PC-9 (cell line): ENCODE results near the gene TRIO. TPM values are rescaled to one million over a fixed set of nuclear protein-coding genes. Genes with fewer than 3 reads are reported as not detected.

Experiments
- BruUV-seq: library from RNA; stranded (reverse); fragments of 400-500 nt; replicated peaks from 2 replicates; lab custom pipeline; 2021; lab: Mats Ljungman, UMichigan
- CTCF ChIA-PET: fragments of 300-600 bp; sonication (Branson Sonifier 250); formaldehyde crosslinking; loops from one replicate; lab custom pipeline; 2022; ENCODE audit warnings: antibody characterized with exemption; lab: Charles Lee
- POLR2A ChIA-PET: fragments of 300-600 bp; sonication (Branson Sonifier 250); formaldehyde crosslinking; loops from one replicate; lab custom pipeline; 2022; ENCODE audit warnings: antibody characterized with exemption; ENCODE audit not compliant: unreplicated experiment; lab: Charles Lee
- DNase-seq, 2 experiments: peaks; one replicate each; pipeline versions ENCODE4 v3.0.0 to v3.0.0-alpha.2; 2015 to 2022; ENCODE audit warnings: mixed read lengths in 1 of 2
- H2AFZ ChIP-seq: fragments of 200-600 bp; sonication (generic); 2 replicates; pipeline ENCODE4 v1.8.1; 2017; ENCODE audit warnings: antibody characterized with exemption
- H3F3A ChIP-seq: fragments of 200-600 bp; sonication (generic); 2 replicates; pipeline ENCODE4 v1.8.1; 2017; ENCODE audit warnings: antibody characterized with exemption, mild to moderate bottlenecking, low read depth; ENCODE audit not compliant: insufficient read depth
- H3K27ac ChIP-seq: fragments of 200-600 bp; sonication (generic); 2 replicates; pipeline ENCODE4 v1.6.1; 2016; ENCODE audit warnings: mixed run types
- H3K27me3 ChIP-seq: fragments of 200-600 bp; sonication (generic); 2 replicates; pipeline ENCODE4 v1.6.1; 2016; ENCODE audit warnings: low read depth, mixed run types; ENCODE audit not compliant: insufficient read depth
- H3K36me3 ChIP-seq: fragments of 200-600 bp; sonication (generic); 2 replicates; pipeline ENCODE4 v1.6.1; 2016; ENCODE audit warnings: low read depth, mixed run types
- H3K4me1 ChIP-seq: fragments of 200-600 bp; sonication (generic); replicated peaks from 2 replicates; pipeline ENCODE4 v1.6.1; 2016; ENCODE audit warnings: mixed run types; ENCODE audit not compliant: insufficient read depth
- H3K4me2 ChIP-seq: fragments of 200-600 bp; sonication (generic); 2 replicates; pipeline ENCODE4 v1.6.1; 2017; ENCODE audit warnings: mixed run types
- H3K4me3 ChIP-seq: fragments of 200-600 bp; sonication (generic); 2 replicates; pipeline ENCODE4 v1.6.1; 2016; ENCODE audit warnings: mixed run types
- H3K79me2 ChIP-seq: fragments of 200-600 bp; sonication (generic); 2 replicates; pipeline ENCODE4 v1.6.1; 2017; ENCODE audit warnings: low read depth, mixed run types
- H3K9me2 ChIP-seq: fragments of 200-600 bp; sonication (generic); 2 replicates; pipeline ENCODE4 v1.8.1; 2017; ENCODE audit warnings: mild to moderate bottlenecking; ENCODE audit not compliant: insufficient read depth
- H3K9me3 ChIP-seq: fragments of 200-600 bp; sonication (generic); 2 replicates; pipeline ENCODE4 v1.8.1; 2016; ENCODE audit warnings: low read depth; ENCODE audit not compliant: insufficient read depth
- H4K20me1 ChIP-seq: fragments of 200-600 bp; sonication (generic); 2 replicates; pipeline ENCODE4 v1.8.1; 2017; ENCODE audit not compliant: insufficient read depth
- CTCF ChIP-seq: fragments of 200-600 bp; sonication (generic); conservative IDR thresholded peaks from 2 replicates; pipeline ENCODE4 v1.6.1; 2017; ENCODE audit warnings: mixed run types, antibody characterized with exemption, mild to moderate bottlenecking, moderate library complexity
- EZH2 ChIP-seq: fragments of 200-600 bp; sonication (generic); IDR thresholded peaks from 2 replicates; pipeline ENCODE4 v1.8.0; 2017; ENCODE audit warnings: antibody characterized with exemption, low read depth
- intact Hi-C: fragments of 100-400 bp; cut with micrococcal nuclease; formaldehyde crosslinking; loops from one replicate; pipeline ENCODE4 v1.10.0; 2022; ENCODE audit not compliant: unreplicated experiment
- total RNA-seq: library from RNA; stranded (reverse); gene quantifications from 2 replicates; pipeline ENCODE4 v1.2.3, GENCODE V29; 2021

Gene TRIO
- total RNA-seq, 1 experiment from 2014 or later, result 596 TPM

GRCh38 chr5:14250084-14250695, 107.0 kb downstream of the TRIO start:
- Histone ChIP-seq H3K79me2 (peaks cover 98% of the 10 kb centered on the region), H3K27ac (no peak overlapping the region), H3K9me3 (peaks cover 21% of the 10 kb centered on the region), H3K4me2 (no peak overlapping the region), H3F3A (peaks cover 17% of the 10 kb centered on the region), H3K9me2 (no peaks in the 10 kb centered on the region), H3K4me3 (no peak overlapping the region), H3K4me1 (0 out of 2 replicates have a peak, but pooled peaks cover 2% of the 10 kb centered on the region), H4K20me1 (0 out of 2 replicates have a peak, but pooled peaks cover 14% of the 10 kb centered on the region), H2AFZ (no peak overlapping the region), H3K27me3 (no peaks in the 10 kb centered on the region), H3K36me3 (peaks cover 18% of the 10 kb centered on the region)
- ChIA-PET POLR2A (interaction anchor here (0.6 kb wide), 1 partner anchor 21 kb away, joined by 3 read pairs; no protein-coding TSS in a partner anchor), CTCF (interaction anchor here (1.2 kb wide), 1 partner anchor 9 kb away, joined by 4 read pairs; no protein-coding TSS in a partner anchor)
- TF ChIP-seq CTCF (no peak), EZH2 (no peak)
- BruUV-seq, result no TSS peak
- DNase-seq, result no peak
- intact Hi-C loops, result no loop called here

- CTCF ChIA-PET, result no interaction called here
- no peak for TF ChIP-seq EZH2
- no peak for TF ChIP-seq CTCF
- H3K4me2 ChIP-seq, result no peak overlapping the region
These were observed 107.9 kb downstream of the TRIO start for GRCh38 chr5:14250748-14251701.

GRCh38 chr5:14251733-14252132, 108.6 kb downstream of the TRIO start:
- Histone ChIP-seq H3K4me1 (no peaks in the 10 kb centered on the region), H4K20me1 (0 out of 2 replicates have a peak, but pooled peaks cover 13% of the 10 kb centered on the region), H3F3A (peaks cover 6% of the 10 kb centered on the region), H2AFZ (no peak overlapping the region), H3K4me3 (no peak overlapping the region), H3K9me3 (peaks cover 33% of the 10 kb centered on the region), H3K27ac (no peak overlapping the region), H3K79me2 (peaks cover 98% of the 10 kb centered on the region), H3K4me2 (no peak overlapping the region), H3K36me3 (peaks cover 33% of the 10 kb centered on the region), H3K9me2 (no peaks in the 10 kb centered on the region), H3K27me3 (no peaks in the 10 kb centered on the region)
- no TSS peak for BruUV-seq
- CTCF ChIA-PET, result no interaction called here
- intact Hi-C loops, result no loop called here
- no peak for DNase-seq
- TF ChIP-seq CTCF (no peak), EZH2 (no peak)
- POLR2A ChIA-PET, result interaction anchor here (0.5 kb wide), 1 partner anchor 26 kb away, joined by 7 read pairs; no protein-coding TSS in a partner anchor

More at GRCh38 chr5:14250748-14251701, 107.9 kb downstream of the TRIO start:
- BruUV-seq, result no TSS peak
- Histone ChIP-seq H3F3A (peaks cover 9% of the 10 kb centered on the region), H3K4me1 (no peaks in the 10 kb centered on the region), H3K27me3 (no peaks in the 10 kb centered on the region), H3K79me2 (peaks cover 98% of the 10 kb centered on the region), H3K36me3 (peaks cover 26% of the 10 kb centered on the region), H4K20me1 (0 out of 2 replicates have a peak, but pooled peaks cover 13% of the 10 kb centered on the region), H3K4me3 (no peak overlapping the region), H2AFZ (no peak overlapping the region), H3K9me3 (peaks cover 28% of the 10 kb centered on the region), H3K27ac (no peak overlapping the region; the same call in 1 of the 2 replicates), H3K9me2 (no peaks in the 10 kb centered on the region)
- intact Hi-C loops, result no loop called here
- POLR2A ChIA-PET, result interaction anchor here (0.5 kb wide), 1 partner anchor 26 kb away, joined by 7 read pairs; no protein-coding TSS in a partner anchor
- DNase-seq, result no peak
